Keratinocyte (primary cell): Measurements from ENCODE around the gene NMRK2.

ENCODE experiments used
- CTCF ChIP-seq, 3 experiments: IDR thresholded peaks in 1 of 3; conservative IDR thresholded peaks in 1 of 3; optimal IDR thresholded peaks in 1 of 3; 2 replicates in 2 of 3; 3 replicates in 1 of 3; pipeline versions ENCODE3 to v1.5.1; 2011; ENCODE audit warnings: low read length in 3 of 3, mild to moderate bottlenecking in 3 of 3, moderate library complexity in 2 of 3, control low read depth in 1 of 3, inconsistent platforms in 1 of 3; ENCODE audit not compliant: insufficient read depth in 2 of 3; ENCODE audit errors: extremely low read depth in 1 of 3
- EZH2 ChIP-seq: IDR thresholded peaks from one replicate; pipeline ENCODE4 v1.6.1; 2012; ENCODE audit warnings: inconsistent platforms, mild to moderate bottlenecking, low read length, moderate library complexity

DNA sequence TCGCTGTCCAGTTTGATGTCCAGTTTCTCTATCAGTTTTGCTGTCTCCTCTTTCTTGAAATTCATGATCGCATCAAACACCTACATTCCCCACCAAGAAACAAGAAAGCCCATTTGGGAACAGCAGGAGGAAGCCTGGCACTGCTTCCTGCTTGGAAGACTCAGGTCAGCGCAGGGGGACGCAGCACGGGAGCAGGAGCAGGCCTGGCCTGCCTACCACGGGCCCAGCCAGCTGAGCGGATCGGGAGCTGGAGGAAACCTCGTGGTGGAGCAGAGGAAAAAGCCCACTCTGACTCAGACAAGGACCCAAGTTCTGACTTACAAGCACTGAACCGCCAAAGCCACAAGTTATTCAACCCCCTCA, 48.5 kb downstream of the NMRK2 start:
- no peak for TF ChIP-seq CTCF (optimal IDR thresholded peaks at IDR 0.05 in 1 of 3, IDR thresholded peaks at IDR 0.05 in 1 of 3, conservative IDR thresholded peaks at IDR 0.05 in 1 of 3; ENCODE audit: extremely low read depth in 1 of 3, insufficient read depth in 2 of 3, low read length in 3 of 3)
- TF ChIP-seq EZH2: no peak
